HG03558 (cell line): ENCODE data around the gene CRACDL.
"Not testable (repeated sequence)": the region's sequence is repeated elsewhere in the genome, so short reads cannot be mapped to it uniquely, and the experiment has no call there.

Experiments used
- ATAC-seq: cut with Tn5 transposase; IDR thresholded peaks from one replicate; pipeline ENCODE4 v1.9.1; 2021; ENCODE audit warnings: moderate number of reproducible peaks; ENCODE audit not compliant: unreplicated experiment; ENCODE audit errors: extremely low read depth

CRACDL gene

DNA sequence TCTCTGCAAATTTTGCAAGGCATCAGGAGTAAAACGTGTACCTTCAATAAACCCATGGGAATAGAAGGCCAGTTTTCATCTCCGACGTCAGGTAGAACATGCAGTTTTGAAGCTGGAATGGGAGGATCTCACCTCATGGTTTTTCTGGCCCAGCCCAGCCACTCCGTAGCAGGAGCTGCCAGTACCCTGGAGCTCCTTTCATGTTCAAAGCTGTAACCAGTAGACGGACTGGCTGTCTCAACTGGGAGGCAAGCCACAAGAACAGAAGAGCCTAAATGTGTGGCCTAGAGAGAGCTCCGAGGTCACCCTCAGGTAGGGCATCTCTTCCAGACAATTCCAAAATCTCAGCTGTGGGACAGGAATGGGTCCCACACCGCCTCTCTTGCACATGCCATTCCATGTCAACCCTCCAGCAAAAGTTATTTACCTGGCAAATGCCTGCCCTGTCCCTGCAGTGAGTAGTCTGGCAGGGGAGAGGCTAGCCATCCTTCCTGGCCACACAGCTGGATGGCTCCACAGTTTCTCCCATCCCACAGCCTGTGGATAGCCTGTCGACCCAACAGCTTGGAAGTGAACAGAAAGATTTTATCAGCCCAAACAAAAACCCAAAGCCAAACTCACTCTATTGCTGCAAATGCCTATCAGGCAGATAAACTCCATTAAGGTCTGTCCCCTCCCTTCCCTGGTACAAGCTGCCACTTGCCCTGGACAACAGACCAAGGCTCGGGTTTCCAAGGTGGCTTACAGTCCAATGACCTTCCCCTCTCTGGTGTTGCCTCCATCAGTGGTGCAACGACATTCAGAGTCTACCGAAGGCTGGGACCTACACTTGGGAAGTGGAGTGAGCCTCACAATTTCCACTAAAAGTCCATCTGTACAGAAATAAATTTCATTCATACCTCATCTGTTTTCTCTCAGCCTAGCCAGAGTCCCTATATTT lies 27.8 kb downstream of the CRACDL start:
- no peak for ATAC-seq

DNA sequence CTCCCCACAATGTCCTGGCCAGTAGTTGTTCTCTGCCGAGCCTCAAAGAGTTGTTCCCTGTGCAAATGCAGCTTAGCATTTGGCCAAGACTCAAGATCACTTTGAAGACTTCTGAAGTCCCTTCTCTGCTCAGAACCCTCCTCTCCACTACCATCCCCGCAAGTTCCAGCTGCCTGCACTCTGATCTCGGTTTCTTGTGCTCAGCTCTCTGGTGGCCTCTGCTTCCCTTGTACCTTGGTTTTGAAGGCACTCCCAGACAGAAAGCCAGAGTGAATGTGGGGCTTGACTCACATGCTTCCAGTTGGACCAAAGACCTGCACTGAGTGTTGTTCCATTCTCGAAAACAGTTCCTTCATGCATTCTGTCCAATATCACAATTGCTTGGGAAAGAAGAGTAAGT lies 28.6 kb downstream of the CRACDL start:
- no peak for ATAC-seq

DNA sequence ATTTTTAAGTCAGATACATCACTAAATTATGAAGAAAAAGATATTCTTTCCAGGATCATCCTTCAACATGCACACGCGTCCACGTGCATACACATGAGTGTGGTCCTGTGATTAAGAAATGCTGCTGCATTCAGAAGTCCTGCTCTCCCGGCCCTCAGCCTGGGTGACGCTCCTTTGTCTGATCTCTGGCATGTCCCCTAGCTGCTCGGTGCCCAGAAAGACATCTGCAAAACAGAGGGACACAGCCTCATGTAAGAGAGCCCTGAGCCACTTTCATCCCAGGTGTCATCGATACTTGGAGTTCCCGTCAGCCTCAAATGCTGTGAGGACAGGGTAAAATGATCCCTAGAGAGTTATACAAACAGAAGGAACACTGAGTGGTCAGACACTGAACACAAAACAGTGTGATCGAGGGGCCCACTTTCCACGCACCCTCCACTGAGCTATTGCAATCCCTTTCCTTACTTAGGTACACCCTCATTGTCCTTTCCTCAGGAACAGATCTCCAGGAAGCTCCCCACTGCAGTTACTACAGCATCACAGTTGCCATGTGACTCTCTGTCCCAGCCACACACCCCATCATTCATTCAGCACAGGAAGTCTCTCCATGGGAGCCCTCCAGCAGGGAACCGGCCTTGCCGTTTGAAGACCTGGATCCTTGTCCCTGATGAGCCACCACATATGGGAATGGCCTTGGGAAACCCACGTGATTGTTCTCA lies 32.1 kb downstream of the CRACDL start:
- ATAC-seq, result no peak

DNA sequence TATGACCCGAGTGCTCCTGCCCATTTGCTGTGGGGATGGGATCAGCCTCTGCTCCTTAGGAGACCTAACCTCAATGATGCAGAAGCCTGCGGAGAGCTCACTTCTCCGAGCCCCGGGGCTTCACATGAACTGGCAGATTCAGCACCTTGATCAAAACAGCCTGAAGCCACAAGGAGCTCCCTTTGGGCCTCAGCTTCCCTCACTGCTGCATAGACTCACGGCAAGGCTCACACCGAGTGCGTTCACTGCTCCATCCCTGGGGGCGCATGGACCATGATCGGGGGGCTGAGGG lies 33.0 kb downstream of the CRACDL start:
- no peak for ATAC-seq

DNA sequence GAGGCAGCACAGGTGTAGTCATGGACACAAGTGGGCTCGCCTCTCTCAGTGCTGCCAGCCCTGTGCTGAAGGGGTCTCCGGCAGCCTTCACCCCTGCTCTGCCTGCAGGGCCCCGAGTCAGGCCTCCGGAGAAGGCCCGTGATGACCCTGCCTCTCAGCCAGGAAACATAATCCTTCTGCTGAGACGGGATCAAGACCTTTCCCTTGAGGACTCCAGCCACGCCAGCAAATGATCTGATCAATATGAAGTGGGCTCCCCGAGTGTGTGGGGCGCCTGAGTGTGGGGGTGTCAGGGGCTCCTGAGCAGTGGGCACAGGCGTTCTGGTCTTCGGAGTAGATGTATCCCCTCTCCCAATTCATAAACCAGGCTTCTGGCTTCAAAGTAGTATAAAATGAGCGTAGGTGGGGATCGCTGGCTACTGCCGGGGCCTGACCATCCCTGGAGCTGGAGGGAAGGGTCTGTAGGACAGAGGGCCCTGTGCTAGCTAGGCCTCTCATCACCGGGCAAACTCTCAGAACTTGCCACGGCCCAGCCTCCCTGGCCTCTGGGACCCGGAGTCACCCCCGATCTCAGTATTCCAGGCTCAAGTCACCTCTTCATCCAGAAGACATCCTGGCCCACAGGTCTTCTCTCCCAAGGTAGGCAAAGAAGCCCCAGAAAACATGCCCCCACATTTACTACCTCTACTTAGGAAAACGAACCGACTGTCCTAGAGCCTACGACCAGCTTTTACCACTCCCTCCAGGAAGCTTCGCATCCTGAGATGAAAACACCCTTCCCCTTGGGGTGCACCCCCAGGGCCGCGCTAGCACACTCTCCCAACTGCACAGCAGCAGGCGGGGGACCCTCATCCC lies 33.6 kb downstream of the CRACDL start:
- no peak for ATAC-seq

DNA sequence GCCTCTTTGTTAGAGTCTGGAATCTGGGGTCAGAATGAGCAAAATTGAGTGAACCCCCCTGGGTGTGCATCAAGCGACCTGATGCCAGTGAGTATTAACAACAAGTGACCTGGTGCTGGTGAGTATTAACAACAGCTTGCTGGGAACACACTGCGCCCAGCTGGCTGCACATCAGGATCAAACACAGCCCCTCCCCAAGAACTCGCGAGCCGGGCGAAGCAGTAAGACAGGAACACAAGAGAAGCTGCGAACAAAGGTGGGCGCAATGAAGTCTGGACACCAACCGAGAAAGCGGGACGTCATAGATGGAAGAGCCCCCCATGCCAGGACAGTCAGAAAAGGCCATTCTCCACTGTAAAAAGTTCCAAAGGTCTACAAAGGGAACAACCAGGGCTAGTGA lies 34.3 kb downstream of the CRACDL start:
- ATAC-seq, result no peak

DNA sequence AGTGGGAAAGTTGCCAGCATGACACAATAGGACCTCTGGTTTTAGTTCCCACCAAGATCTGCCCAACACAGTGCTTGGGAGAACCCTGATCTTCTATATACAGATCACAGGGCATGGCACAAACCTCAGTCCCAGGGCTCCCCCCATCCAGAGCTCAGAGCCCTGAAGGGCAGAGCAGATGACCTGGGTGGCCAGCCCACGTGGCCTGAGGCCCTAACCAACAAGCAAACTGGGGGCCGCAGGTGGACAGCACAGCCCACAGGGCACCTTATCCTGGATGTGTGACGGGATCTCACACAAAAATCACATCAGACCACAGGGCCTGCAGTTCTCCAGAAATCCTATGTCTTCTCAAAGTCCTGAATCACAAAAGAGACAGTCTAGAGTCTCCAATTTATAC lies 34.7 kb downstream of the CRACDL start:
- no peak for ATAC-seq

DNA sequence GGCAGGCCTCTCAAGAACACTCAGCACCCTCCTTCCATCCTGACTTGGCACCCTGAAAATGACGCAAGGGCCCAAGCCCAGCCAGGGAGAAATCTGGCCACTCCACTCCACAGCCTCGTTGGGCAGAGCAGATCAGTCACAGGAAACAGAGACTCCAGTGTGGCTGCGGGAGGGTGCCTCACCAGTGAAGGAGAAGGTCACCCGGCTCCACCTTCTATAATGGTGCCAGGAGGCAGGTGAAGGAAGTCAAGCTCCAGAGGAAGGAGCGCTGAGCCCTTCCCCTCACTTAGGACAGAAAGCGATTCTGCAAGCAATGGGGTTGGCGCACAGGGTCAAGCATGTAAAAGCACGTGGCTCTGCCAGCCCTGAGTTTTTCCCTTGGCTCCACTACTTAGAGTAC lies 35.3 kb downstream of the CRACDL start:
- ATAC-seq, result no peak

DNA sequence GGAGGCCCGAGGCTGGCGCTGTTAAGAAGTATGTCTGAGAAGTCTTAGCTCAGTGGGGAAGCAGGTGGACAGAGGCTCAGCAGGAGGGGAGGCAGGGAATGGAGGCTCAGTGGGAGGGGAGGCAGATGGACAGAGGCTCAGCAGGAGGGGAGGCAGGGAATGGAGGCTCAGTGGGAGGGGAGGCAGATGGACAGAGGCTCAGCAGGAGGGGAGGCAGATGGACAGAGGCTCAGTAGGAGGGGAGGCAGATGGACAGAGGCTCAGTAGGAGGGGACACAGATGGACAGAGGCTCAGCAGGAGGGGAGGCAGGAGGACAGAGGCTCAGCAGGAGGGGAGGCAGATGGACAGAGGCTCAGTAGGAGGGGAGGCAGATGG lies 36.3 kb downstream of the CRACDL start:
- ATAC-seq, result not testable (repeated sequence)

DNA sequence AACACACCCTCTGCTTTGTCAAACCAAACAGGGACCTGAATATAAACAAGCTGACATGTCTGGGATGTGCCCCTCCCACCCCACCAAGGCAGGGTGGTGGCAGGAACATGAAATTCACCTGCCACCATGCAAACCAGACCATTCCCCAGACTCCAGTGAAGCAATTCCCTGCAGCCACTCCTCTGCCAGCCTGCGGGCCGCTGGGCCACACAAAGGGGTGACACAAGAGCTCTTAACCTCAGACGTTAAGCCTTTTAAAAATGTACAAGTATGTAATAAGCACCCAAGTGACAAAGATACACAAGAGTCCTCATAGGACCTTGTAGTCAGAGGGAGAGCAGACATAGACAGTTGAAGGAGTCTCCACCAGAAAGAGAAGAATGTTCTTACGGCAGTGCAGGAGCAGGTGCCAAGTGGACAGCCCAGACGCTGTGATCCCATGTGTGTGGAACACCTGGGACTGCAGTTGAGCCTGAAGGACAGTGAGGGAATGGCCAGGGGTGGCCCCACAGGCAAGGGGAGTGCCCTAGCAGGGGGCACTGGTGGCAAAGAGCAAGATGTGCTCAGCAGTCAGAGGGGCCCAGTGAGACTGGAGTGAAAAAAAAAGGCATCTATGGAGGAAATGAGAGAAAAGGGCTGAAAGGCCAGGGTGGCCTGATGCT lies 36.9 kb downstream of the CRACDL start:
- ATAC-seq, result no peak

DNA sequence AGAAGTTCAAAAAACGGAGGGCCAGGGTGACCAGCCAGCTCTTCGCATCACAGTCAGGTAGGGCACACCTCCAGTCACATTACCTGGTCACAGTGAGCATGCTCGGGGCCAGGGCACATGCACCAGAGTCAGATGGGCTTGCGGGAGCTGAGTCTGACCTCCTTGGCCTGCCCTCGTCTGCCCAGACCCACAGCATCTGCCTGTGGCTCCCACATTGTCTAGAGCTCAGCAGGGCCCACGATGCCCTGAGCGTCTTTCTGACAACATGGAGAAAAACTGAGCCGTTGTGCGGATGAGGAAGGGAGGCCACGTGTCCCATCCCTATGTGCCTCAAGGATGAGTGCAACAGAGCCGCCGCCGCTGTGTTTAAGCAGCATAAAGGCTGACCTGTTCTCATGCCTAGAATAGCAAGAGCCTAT lies 37.6 kb downstream of the CRACDL start:
- ATAC-seq, result no peak

DNA sequence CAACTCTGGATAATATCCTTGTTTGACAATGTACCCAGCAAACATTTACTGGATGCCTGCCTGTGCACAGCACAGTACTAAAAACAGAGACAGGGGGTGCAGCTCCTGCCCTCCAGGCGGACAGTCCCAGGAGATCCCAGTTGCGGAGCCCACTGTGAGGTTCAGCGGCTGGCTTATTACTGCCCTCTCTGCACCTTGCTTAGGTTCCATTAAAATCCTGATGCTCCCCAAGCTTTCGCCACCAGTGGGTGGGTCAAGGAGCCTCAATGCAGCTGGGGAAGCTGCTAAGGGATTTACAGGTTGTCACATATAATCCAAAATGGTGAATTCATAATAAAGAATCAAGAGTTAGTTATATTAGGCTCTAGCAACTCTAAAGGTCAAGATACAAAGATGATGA lies 38.3 kb downstream of the CRACDL start:
- no peak for ATAC-seq

DNA sequence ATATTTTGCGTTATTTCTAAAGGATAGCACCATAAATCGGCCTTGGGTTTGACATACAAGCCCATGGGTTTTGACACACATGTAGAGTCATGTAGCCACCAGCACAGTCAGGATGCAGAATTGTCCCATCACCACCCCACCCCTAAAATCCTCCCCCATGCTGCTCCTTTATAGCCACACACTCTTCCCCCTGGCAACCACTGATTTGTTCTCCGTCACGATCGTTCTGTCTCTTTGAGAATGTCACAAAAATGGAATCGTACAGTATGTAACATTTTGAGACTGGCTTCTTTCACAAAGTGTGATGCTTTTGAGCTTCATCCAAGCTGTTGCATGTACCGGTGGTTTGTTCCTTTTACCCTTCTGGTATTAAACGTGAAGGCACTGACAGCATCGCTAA lies 39.1 kb downstream of the CRACDL start:
- ATAC-seq, result no peak

DNA sequence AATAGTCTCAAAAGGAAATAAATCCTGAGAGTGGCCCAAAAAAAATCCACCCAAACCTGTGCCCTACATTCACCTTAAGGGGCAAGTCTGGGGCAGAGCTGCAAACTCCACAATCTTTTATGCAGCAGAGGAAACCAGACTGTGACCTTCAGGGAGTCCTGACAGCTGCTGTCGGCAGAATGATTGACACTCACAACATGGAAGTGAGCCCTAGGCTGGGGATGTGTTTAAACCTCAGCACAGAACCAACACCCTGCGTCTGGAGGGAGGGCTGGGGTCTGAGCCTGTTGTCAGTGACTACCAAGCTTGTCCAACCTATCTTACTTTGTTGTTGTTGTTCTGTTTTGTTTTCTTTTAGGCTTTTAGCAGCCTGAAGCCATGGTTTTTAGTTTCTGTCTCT lies 39.6 kb downstream of the CRACDL start:
- ATAC-seq, result no peak

DNA sequence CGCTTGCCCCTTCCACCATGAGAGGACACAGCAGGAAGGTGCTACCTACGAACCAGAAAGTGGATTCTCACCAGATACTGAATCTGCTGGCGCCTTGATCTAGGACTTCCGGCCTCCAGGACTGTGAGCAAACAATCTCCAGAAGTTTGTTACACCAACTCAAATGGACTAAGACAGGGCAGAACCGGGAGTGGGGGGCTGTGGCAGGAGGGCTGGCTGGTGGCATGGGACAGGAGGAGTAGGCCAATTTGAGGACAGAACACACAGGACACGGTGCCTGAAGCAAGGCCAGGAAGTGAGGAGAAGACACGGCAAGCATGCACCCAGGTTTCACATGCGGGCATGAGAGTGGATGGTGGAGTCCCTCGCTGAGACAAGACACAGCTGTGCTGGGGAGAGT lies 40.1 kb downstream of the CRACDL start:
- no peak for ATAC-seq

DNA sequence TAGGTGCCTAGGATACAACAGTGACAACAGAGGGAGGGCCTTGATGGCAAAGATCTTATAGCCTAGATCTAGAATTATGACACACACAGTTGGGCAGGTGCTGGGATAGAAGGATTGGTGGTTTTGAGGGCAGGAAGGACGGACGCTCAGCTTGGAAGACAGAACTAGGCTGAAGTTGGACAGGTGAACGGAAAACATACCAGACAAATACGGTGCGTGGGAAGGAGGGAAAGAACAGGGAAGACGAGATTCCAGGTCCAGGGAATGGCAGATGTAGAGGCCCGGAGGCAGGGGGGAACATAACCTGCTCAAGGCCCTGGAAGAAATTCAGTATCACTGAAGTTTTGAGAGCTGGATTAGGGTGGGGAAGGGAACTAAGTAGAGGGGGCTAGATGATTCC lies 40.8 kb downstream of the CRACDL start:
- no peak for ATAC-seq

DNA sequence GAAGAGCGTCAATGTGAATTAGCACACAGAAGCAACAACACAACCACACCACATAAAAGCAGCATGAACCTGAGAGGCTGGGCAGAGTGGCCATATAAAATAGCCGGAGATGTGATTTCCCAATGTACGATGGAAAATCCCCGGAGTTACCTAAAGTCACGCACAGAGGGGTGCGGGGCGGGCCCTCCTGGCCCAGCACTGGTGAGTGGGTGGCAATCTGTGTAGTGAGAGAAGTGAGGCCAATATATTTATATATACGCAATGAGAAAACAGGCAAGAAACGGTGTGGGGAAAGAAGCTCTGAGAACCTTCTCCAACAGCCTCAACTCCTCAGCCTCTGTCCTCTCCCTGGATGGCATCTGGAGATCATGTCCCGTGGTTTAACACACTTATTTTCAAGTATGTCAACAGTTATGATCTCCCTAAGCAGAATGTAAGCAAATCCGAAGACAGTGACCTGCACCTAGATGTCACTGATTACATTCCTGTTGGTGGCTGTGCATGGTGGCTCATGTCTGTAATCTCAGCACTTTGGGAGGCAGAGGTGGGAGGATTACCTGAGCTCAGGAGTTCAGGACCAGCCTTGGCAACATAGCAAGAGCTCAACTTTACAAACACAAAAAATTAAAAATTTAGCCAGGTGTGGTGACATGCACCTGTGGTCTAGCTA lies 41.6 kb downstream of the CRACDL start:
- no peak for ATAC-seq

DNA sequence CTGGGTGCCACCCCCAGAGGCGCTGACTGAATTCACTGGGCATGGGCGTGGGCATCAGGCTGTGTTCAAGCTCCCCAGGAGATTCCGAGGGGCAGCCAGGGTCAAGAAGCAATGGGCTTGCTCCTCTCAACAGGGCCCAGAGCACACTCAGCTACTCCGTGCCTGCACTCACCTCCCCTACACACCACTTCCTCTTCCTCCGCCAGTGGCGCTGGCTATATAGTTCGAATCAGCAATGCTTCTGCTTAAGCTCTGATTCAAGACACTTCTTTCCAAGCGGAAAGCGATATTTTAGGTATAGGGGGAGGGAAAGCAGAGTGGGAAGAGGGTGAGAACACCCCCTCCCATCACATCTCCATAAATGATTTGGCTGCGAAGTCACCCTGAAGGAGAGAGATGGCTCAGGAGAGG lies 42.1 kb downstream of the CRACDL start:
- ATAC-seq, result no peak

DNA sequence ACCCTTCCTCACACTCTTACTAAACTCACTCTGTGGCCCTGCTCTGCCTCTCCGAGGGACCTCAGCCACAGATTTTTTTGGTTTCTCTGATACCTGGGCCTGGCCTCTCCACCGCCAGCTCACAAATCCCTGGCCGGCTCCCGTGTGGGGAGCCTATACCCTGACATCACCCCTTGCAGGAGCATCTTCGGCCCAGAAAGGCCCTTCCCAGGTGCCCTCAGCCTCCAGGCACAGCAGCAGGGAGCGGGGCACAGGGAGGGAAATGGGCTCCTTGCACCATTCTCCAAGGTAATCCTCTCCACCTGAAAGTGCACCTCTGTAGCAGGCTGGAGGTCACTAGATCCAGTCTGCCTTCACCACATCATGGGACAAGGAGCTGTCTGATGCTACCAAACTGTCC lies 43.2 kb downstream of the CRACDL start:
- no peak for ATAC-seq

DNA sequence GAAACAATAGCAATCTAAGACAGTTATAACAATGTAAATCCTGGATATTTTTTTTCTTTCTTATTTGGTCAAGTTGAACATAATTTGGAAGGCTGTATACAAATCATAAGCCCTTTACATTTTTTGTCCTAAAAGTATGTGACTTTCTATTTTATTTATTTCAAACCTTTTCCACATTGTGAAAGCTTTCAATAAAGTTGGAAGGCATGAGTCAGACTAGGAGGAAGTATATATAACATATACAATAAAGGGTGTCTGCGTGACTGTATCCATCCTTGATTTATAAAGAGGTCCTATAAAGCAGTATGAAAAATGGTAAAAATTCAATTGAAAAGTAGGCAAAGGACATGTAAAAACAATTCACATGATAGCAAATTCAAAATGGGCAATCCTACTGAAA lies 44.4 kb downstream of the CRACDL start:
- no peak for ATAC-seq
